HepG2 (cell line): ENCODE data around the gene GATB. TPM values are rescaled to one million over a fixed set of nuclear protein-coding genes. Genes with fewer than 3 reads are reported as not detected.

Experiments
- ATAC-seq: fragments of 200-7000 bp; cut with Tn5 transposase; 3 replicates; pipeline ENCODE4 v1.9.1; 2020; ENCODE audit warnings: mild to moderate bottlenecking, moderate library complexity
- BruUV-seq: library from RNA; stranded (reverse); fragments of 400-500 nt; replicated peaks from 2 replicates; lab custom pipeline; 2021; lab: Mats Ljungman, UMichigan
- CTCF ChIA-PET: fragments of 300-600 bp; formaldehyde crosslinking; extraction: SDS; loops from one replicate; lab custom pipeline; 2021; ENCODE audit warnings: low total read pairs, inconsistent platforms, low intra/inter-chr PET ratio; lab: Yijun Ruan, JAX
- POLR2A ChIA-PET: fragments of 350-600 bp; sonication (Branson Sonifier 250); formaldehyde crosslinking; loops from one replicate; lab custom pipeline; 2020; ENCODE audit warnings: antibody characterized with exemption, inconsistent platforms; lab: Yijun Ruan, JAX
- DNase-seq: peaks from one replicate; pipeline ENCODE4 v3.0.0-alpha.2; 2015; ENCODE audit warnings: low spot score
- FAIRE-seq: peaks from 3 replicates; lab custom pipeline; 2011; peaks lifted over from hg19 to GRCh38; lab: Jason Lieb, UNC
- H2AFZ ChIP-seq: one replicate; pipeline ENCODE4 v1.6.1; 2011; ENCODE audit warnings: low read length, inconsistent platforms
- H3K27ac ChIP-seq: fragments of 300-600 bp; 3 replicates; pipeline ENCODE4 v1.8.0; 2011; ENCODE audit warnings: mixed run types, mild to moderate bottlenecking, mixed read lengths, low read length, inconsistent platforms; ENCODE audit not compliant: insufficient read depth; ENCODE audit errors: extremely low read length
- H3K27me3 ChIP-seq, 2 experiments: fragments of 200-600 bp in 1 of 2; 2 replicates in 1 of 2; 3 replicates in 1 of 2; pipeline versions ENCODE4 v1.6.0 to v1.8.0; 2011; ENCODE audit warnings: low read length in 2 of 2, mild to moderate bottlenecking in 2 of 2, moderate library complexity in 2 of 2, inconsistent platforms in 1 of 2; ENCODE audit not compliant: insufficient read depth in 2 of 2, control insufficient read depth in 1 of 2
- H3K36me3 ChIP-seq, 2 experiments: fragments of 200-600 bp in 1 of 2; replicated peaks in 1 of 2; 2 replicates in 1 of 2; 3 replicates in 1 of 2; pipeline versions ENCODE4 v1.5.1 to v1.8.0; 2011; ENCODE audit warnings: low read length in 2 of 2, inconsistent platforms in 1 of 2; ENCODE audit not compliant: insufficient read depth in 2 of 2, control insufficient read depth in 1 of 2
- H3K4me1 ChIP-seq: 2 replicates; pipeline ENCODE4 v1.5.1; 2012; ENCODE audit warnings: low read length, inconsistent platforms; ENCODE audit not compliant: insufficient read depth
- H3K4me2 ChIP-seq: 2 replicates; pipeline ENCODE4 v1.6.0; 2011; ENCODE audit warnings: low read depth, low read length, inconsistent platforms
- H3K4me3 ChIP-seq, 3 experiments: fragments of 200-600 bp in 1 of 3; sonication (generic), shearing (Covaris generic) in 1 of 3; replicated peaks in 1 of 3; 2 replicates each; pipeline ENCODE4 v1.5.1; 2011 to 2016; ENCODE audit warnings: low read length in 3 of 3, inconsistent platforms in 2 of 3, low read depth in 2 of 3, mild to moderate bottlenecking in 2 of 3, control low read depth in 1 of 3, mixed read lengths in 1 of 3; ENCODE audit not compliant: insufficient read depth in 1 of 3
- H3K79me2 ChIP-seq: one replicate; pipeline ENCODE4 v1.6.1; 2011; ENCODE audit warnings: low read length, inconsistent platforms; ENCODE audit not compliant: insufficient read depth
- H3K9ac ChIP-seq: 2 replicates; pipeline ENCODE4 v1.6.0; 2011; ENCODE audit warnings: mild to moderate bottlenecking, low read depth, low read length, inconsistent platforms; ENCODE audit not compliant: insufficient read depth
- H3K9me3 ChIP-seq: 2 replicates; pipeline ENCODE4 v1.5.1; 2012; ENCODE audit warnings: mild to moderate bottlenecking, low read length
- H4K20me1 ChIP-seq: 2 replicates; pipeline ENCODE4 v1.6.0; 2011; ENCODE audit warnings: inconsistent platforms, mild to moderate bottlenecking, low read length, moderate library complexity; ENCODE audit not compliant: insufficient read depth
- ELF3 ChIP-seq: IDR thresholded peaks from 2 replicates; pipeline ENCODE4 v1.6.1; 2016; ENCODE audit warnings: missing genetic modification reagents, missing compliant biosample characterization
- PRMT3 ChIP-seq: sonication (generic); formaldehyde crosslinking; IDR thresholded peaks from 2 replicates; pipeline ENCODE4 v1.8.1; 2022; ENCODE audit warnings: low read depth, mild to moderate bottlenecking, moderate library complexity, missing genetic modification reagents, borderline replicate concordance
- RCOR2 ChIP-seq: IDR thresholded peaks from 2 replicates; pipeline ENCODE4 v1.6.1; 2016; ENCODE audit warnings: missing biosample characterization, missing genetic modification reagents
- SRF ChIP-seq: IDR thresholded peaks from 2 replicates; pipeline ENCODE4 v1.6.1; 2011; ENCODE audit warnings: mild to moderate bottlenecking, low read depth, low read length, moderate library complexity
- TAF1 ChIP-seq: sonication (generic); formaldehyde crosslinking; IDR thresholded peaks from 2 replicates; pipeline ENCODE4 v1.4.0; 2020; ENCODE audit warnings: missing genetic modification reagents
- ZNF143 ChIP-seq: sonication (generic); formaldehyde crosslinking; IDR thresholded peaks from 2 replicates; pipeline ENCODE4 v1.4.0; 2020; ENCODE audit warnings: missing genetic modification reagents
- ZNF563 ChIP-seq: sonication (generic); formaldehyde crosslinking; IDR thresholded peaks from 2 replicates; pipeline ENCODE4 v1.8.0; 2022; ENCODE audit warnings: mild to moderate bottlenecking, moderate library complexity, missing genetic modification reagents
- ZNF709 ChIP-seq: sonication (generic); formaldehyde crosslinking; IDR thresholded peaks from 2 replicates; pipeline ENCODE4 v1.5.0; 2020; ENCODE audit warnings: mild to moderate bottlenecking, missing genetic modification reagents
- ZNF724P ChIP-seq: sonication (generic); formaldehyde crosslinking; IDR thresholded peaks from 2 replicates; pipeline ENCODE4 v1.8.0; 2022; ENCODE audit warnings: missing genetic modification reagents, borderline replicate concordance
- ZNF773 ChIP-seq: sonication (generic); formaldehyde crosslinking; IDR thresholded peaks from 2 replicates; pipeline ENCODE4 v1.4.0; 2020; ENCODE audit warnings: missing genetic modification reagents, borderline replicate concordance
- ZNF782 ChIP-seq: sonication (generic); formaldehyde crosslinking; IDR thresholded peaks from 2 replicates; pipeline ENCODE4 v1.4.0; 2020; ENCODE audit warnings: missing genetic modification reagents, mild to moderate bottlenecking, borderline replicate concordance
- in situ Hi-C: cut with HindIII; loops from 2 replicates; pipeline ENCODE4 v1.10.0; 2017; ENCODE audit warnings: low pct_unique_long_range_greater_than_20kb; ENCODE audit not compliant: extremely low pct_ligation_motif_present
- intact Hi-C: fragments of 100-400 bp; cut with micrococcal nuclease; formaldehyde crosslinking; loops from one replicate; pipeline ENCODE4 v1.10.0; 2022; ENCODE audit not compliant: unreplicated experiment
- polyA plus RNA-seq, 8 experiments: library from polyadenylated mRNA; depleted of rRNA in 3 of 8; stranded (reverse) in 7 of 8; unstranded in 1 of 8; fragments of >200 nt; fragmentation: Illumina TruSeq in 4 of 8; extraction: Trizol in 4 of 8; gene quantifications; 2 replicates each; pipeline versions ENCODE4 v1.2.1 to v1.2.3, GENCODE V29; 2011 to 2016; ENCODE audit warnings: low read depth in 4 of 8, missing spikeins in 1 of 8, mixed read lengths in 1 of 8; ENCODE audit not compliant: insufficient read depth in 1 of 8
- total RNA-seq, 5 experiments: library from RNA; depleted of rRNA; stranded (reverse); fragments of >200 nt; fragmentation: Illumina TruSeq; extraction: Trizol; gene quantifications; 2 replicates each; pipeline ENCODE4 v1.2.3, GENCODE V29; 2016; ENCODE audit warnings: low read depth in 1 of 5
- TF ChIP-seq, protein P1 (sequence below): sonication (generic); formaldehyde crosslinking; IDR thresholded peaks from 2 replicates; pipeline ENCODE4 v1.4.0; 2020; ENCODE audit warnings: mild to moderate bottlenecking, missing genetic modification reagents
- TF ChIP-seq, protein P2 (sequence below): sonication (generic); formaldehyde crosslinking; IDR thresholded peaks from 2 replicates; pipeline ENCODE4 v1.5.1; 2020; ENCODE audit warnings: mild to moderate bottlenecking, missing genetic modification reagents, borderline replicate concordance
- TF ChIP-seq, protein P3 (sequence below): sonication (generic); formaldehyde crosslinking; IDR thresholded peaks from 2 replicates; pipeline ENCODE4 v1.8.1; 2023; ENCODE audit warnings: mild to moderate bottlenecking, missing genetic modification reagents
- TF ChIP-seq, protein P4 (sequence below): sonication (generic); formaldehyde crosslinking; IDR thresholded peaks from 2 replicates; pipeline ENCODE4 v1.4.0; 2020; ENCODE audit warnings: missing genetic modification reagents; ENCODE audit errors: not compliant biosample characterization

GATB gene
- total and polyA plus RNA-seq, 2 of the 13 experiments (the other 11 are each of a cell fraction or from before 2014, with no cell fraction given) = 32.3 to 32.4 TPM

DNA sequence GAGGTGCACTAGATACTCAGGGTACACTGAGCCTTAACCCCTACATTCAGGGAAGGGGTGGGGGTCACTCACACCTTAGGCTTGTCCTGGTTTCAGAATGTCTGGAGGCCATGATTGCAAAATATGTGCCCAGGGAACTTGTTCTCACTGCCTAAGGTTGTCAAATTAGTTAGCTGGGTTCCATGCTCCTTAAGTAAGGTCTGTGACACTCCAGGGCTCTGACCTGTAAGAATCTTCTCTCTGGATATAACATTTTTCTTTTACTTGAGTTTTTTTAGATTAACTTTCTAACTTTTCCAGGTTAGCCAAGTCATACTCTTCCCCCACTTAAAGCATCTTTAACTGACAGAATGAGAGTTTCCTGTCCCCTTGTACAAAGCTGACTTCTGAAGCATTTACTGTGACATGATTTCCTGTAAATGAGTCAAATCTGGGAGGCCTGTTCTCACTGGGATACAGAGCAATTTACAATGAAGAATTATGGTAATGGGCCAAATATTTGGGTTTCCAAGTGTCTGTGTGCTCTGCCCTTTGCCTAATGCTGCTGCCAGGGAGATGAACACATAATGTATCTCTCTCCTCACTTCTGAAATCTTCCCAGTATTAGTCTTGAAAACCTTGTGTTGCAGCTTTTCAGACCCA lies 101.7 kb downstream of the GATB start:
- no peaks in the 10 kb centered on the region for H3K4me1 ChIP-seq
- H3K79me2 ChIP-seq = no peaks in the 10 kb centered on the region
- no TSS peak for BruUV-seq
- no peak for TF ChIP-seq RCOR2 (CRISPR knock-in tag)
- TF ChIP-seq ZNF782 (CRISPR knock-in tag) = no peak
- TF ChIP-seq ELF3 (CRISPR knock-in tag) = no peak
- no peak for TF ChIP-seq ZNF709 (CRISPR knock-in tag)
- TF ChIP-seq, protein P1, sequence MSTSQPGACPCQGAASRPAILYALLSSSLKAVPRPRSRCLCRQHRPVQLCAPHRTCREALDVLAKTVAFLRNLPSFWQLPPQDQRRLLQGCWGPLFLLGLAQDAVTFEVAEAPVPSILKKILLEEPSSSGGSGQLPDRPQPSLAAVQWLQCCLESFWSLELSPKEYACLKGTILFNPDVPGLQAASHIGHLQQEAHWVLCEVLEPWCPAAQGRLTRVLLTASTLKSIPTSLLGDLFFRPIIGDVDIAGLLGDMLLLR (CRISPR knock-in tag) = no peak
- TF ChIP-seq, protein P2, sequence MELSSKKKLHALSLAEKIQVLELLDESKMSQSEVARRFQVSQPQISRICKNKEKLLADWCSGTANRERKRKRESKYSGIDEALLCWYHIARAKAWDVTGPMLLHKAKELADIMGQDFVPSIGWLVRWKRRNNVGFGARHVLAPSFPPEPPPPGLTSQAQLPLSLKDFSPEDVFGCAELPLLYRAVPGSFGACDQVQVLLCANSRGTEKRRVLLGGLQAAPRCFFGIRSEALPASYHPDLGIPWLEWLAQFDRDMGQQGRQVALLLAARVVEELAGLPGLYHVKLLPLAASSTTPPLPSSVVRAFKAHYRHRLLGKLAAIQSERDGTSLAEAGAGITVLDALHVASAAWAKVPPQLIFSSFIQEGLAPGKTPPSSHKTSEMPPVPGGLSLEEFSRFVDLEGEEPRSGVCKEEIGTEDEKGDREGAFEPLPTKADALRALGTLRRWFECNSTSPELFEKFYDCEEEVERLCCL (CRISPR knock-in tag) = no peak
- no peak for TF ChIP-seq ZNF143 (CRISPR knock-in tag)
- no peak for TF ChIP-seq ZNF773 (CRISPR knock-in tag)
- TF ChIP-seq, protein P3, sequence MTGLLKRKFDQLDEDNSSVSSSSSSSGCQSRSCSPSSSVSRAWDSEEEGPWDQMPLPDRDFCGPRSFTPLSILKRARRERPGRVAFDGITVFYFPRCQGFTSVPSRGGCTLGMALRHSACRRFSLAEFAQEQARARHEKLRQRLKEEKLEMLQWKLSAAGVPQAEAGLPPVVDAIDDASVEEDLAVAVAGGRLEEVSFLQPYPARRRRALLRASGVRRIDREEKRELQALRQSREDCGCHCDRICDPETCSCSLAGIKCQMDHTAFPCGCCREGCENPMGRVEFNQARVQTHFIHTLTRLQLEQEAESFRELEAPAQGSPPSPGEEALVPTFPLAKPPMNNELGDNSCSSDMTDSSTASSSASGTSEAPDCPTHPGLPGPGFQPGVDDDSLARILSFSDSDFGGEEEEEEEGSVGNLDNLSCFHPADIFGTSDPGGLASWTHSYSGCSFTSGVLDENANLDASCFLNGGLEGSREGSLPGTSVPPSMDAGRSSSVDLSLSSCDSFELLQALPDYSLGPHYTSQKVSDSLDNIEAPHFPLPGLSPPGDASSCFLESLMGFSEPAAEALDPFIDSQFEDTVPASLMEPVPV (CRISPR knock-in tag) = no peak
- TF ChIP-seq SRF = no peak
- TF ChIP-seq, protein P4, sequence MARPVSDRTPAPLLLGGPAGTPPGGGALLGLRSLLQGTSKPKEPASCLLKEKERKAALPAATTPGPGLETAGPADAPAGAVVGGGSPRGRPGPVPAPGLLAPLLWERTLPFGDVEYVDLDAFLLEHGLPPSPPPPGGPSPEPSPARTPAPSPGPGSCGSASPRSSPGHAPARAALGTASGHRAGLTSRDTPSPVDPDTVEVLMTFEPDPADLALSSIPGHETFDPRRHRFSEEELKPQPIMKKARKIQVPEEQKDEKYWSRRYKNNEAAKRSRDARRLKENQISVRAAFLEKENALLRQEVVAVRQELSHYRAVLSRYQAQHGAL (CRISPR knock-in tag) = no peak
- TF ChIP-seq PRMT3 (CRISPR knock-in tag) = no peak
- TF ChIP-seq ZNF724P (CRISPR knock-in tag) = no peak
- TF ChIP-seq TAF1 (CRISPR knock-in tag) = no peak
- no peak for TF ChIP-seq ZNF563 (CRISPR knock-in tag)
- no peaks in the 10 kb centered on the region for H3K9me3 ChIP-seq
- H3K36me3 ChIP-seq = 0 out of 5 replicates have a peak, but pooled peaks cover 0 to 9% of the 10 kb centered on the region in 2 experiments
- H2AFZ ChIP-seq = no peak overlapping the region
- H3K9ac ChIP-seq = no peak overlapping the region
- no peak overlapping the region for H3K4me2 ChIP-seq
- CTCF ChIA-PET = no interaction called here
- no peaks in the 10 kb centered on the region for H3K27me3 ChIP-seq
- in situ Hi-C loops (no loop called here), intact Hi-C loops (no loop called here)
- H3K27ac ChIP-seq = no peak overlapping the region
- H4K20me1 ChIP-seq = no peaks in the 10 kb centered on the region
- H3K4me3 ChIP-seq = no peak overlapping the region
- FAIRE-seq (no peak), DNase-seq (no peak), ATAC-seq (no peak)
- POLR2A ChIA-PET = no interaction called here
